SU-DHL-6 (cell line): ENCODE data around the gene PPME1.

ENCODE experiments used
- H2AFZ ChIP-seq: fragments of 200-600 bp; sonication (generic); 2 replicates; pipeline ENCODE4 v1.6.1; 2014; ENCODE audit warnings: low read depth, mild to moderate bottlenecking, moderate library complexity, mixed read lengths, antibody characterized with exemption, low read length; ENCODE audit not compliant: severe bottlenecking
- H3F3A ChIP-seq: fragments of 200-600 bp; shearing (Covaris generic); 2 replicates; pipeline ENCODE4 v1.6.0; 2016; ENCODE audit warnings: antibody characterized with exemption, mild to moderate bottlenecking; ENCODE audit not compliant: insufficient read depth
- H3K27ac ChIP-seq: fragments of 200-600 bp; sonication (generic); 2 replicates; pipeline ENCODE4 v1.5.1; 2016; ENCODE audit warnings: low read depth, mild to moderate bottlenecking, low read length, moderate library complexity, mixed read lengths
- H3K27me3 ChIP-seq: fragments of 200-600 bp; sonication (generic), shearing (Covaris generic); 2 replicates; pipeline ENCODE4 v1.6.0; 2014; ENCODE audit warnings: mild to moderate bottlenecking, low read length
- H3K36me3 ChIP-seq: fragments of 200-600 bp; sonication (generic); 2 replicates; pipeline ENCODE4 v1.6.1; 2014; ENCODE audit warnings: mild to moderate bottlenecking, low read length, mixed read lengths
- H3K4me2 ChIP-seq: fragments of 300-600, 200-600 bp; shearing (Covaris generic), sonication (generic); 2 replicates; pipeline ENCODE4 v1.6.0; 2014; ENCODE audit warnings: low read length, low read depth, mild to moderate bottlenecking; ENCODE audit not compliant: poor library complexity, severe bottlenecking
- H3K4me3 ChIP-seq: fragments of 200-600 bp; sonication (generic); 2 replicates; pipeline ENCODE4 v1.5.1; 2014; ENCODE audit warnings: antibody characterized with exemption, low read length, mild to moderate bottlenecking, mixed read lengths; ENCODE audit not compliant: insufficient read depth, poor library complexity, severe bottlenecking
- H3K79me2 ChIP-seq: fragments of 200-600 bp; sonication (generic); 2 replicates; pipeline ENCODE4 v1.6.1; 2014; ENCODE audit warnings: mild to moderate bottlenecking, low read length, moderate library complexity; ENCODE audit not compliant: insufficient read depth
- H3K9ac ChIP-seq: fragments of 200-600 bp; sonication (generic); 2 replicates; pipeline ENCODE4 v1.7.0; 2014; ENCODE audit warnings: mild to moderate bottlenecking, low read length
- H3K9me2 ChIP-seq: fragments of 200-600 bp; sonication (generic); replicated peaks from 2 replicates; pipeline ENCODE4 v1.6.1; 2014; ENCODE audit warnings: low read length; ENCODE audit not compliant: insufficient read depth
- H3K9me3 ChIP-seq: fragments of 200-600 bp; sonication (generic); 2 replicates; pipeline ENCODE4 v1.6.1; 2014; ENCODE audit warnings: low read length, mixed read lengths; ENCODE audit not compliant: insufficient read depth
- H4K20me1 ChIP-seq: fragments of 200-600 bp; sonication (generic); 2 replicates; pipeline ENCODE4 v1.6.1; 2014; ENCODE audit warnings: low read depth, mild to moderate bottlenecking, antibody characterized with exemption, low read length, moderate library complexity, mixed read lengths
- EZH2phosphoT487 ChIP-seq: fragments of 200-600 bp; sonication (generic), shearing (Covaris generic); conservative IDR thresholded peaks from 2 replicates; pipeline ENCODE4 v1.6.1; 2018; ENCODE audit warnings: mild to moderate bottlenecking, antibody characterized with exemption, low read length, moderate library complexity, mixed read lengths
- TF ChIP-seq, protein P1 (sequence below): fragments of 200-600 bp; sonication (generic); IDR thresholded peaks from one replicate; pipeline ENCODE4 v1.5.1; 2017; ENCODE audit warnings: antibody characterized with exemption, mild to moderate bottlenecking, low read length, moderate library complexity; ENCODE audit not compliant: insufficient read depth, poor library complexity, severe bottlenecking

Gene PPME1

DNA sequence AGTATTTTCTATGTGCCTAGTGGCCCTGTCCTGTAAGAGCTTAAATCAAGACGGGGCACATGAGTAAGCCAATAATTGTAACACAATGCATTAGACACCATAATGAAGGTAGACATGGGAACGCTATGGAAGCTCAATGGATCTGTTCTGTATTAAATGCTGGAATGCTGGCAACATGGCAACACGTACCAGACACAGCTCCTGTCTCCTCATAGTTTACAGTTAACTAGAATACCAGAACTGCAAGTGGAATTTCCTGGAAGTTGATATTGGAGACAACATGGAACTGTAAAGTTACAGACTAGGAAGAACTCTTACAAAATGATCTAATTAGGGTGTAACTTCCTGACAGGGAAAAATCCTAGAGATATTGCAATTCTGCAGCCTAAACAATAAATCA, 127.9 kb downstream of the PPME1 start:
- H3K27me3 ChIP-seq = 0 out of 2 replicates have a peak, but pooled peaks cover 3% of the 10 kb centered on the region
- TF ChIP-seq, protein P1, sequence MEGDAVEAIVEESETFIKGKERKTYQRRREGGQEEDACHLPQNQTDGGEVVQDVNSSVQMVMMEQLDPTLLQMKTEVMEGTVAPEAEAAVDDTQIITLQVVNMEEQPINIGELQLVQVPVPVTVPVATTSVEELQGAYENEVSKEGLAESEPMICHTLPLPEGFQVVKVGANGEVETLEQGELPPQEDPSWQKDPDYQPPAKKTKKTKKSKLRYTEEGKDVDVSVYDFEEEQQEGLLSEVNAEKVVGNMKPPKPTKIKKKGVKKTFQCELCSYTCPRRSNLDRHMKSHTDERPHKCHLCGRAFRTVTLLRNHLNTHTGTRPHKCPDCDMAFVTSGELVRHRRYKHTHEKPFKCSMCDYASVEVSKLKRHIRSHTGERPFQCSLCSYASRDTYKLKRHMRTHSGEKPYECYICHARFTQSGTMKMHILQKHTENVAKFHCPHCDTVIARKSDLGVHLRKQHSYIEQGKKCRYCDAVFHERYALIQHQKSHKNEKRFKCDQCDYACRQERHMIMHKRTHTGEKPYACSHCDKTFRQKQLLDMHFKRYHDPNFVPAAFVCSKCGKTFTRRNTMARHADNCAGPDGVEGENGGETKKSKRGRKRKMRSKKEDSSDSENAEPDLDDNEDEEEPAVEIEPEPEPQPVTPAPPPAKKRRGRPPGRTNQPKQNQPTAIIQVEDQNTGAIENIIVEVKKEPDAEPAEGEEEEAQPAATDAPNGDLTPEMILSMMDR = no peak
- TF ChIP-seq EZH2phosphoT487 = no peak
- no peaks in the 10 kb centered on the region for H4K20me1 ChIP-seq
- H3K4me2 ChIP-seq = no peak overlapping the region
- H3F3A ChIP-seq = no peaks in the 10 kb centered on the region
- no peak overlapping the region for H3K4me3 ChIP-seq
- H3K79me2 ChIP-seq = no peaks in the 10 kb centered on the region
- H2AFZ ChIP-seq = no peak overlapping the region
- H3K27ac ChIP-seq = no peak overlapping the region
- H3K9me2 ChIP-seq = no peaks in the 10 kb centered on the region
- H3K9ac ChIP-seq = no peak overlapping the region
- no peaks in the 10 kb centered on the region for H3K9me3 ChIP-seq
- no peaks in the 10 kb centered on the region for H3K36me3 ChIP-seq
